Prostate gland (tissue), 2 donors: ENCODE results near the gene DNAL4. TPM values are rescaled to one million over a fixed set of nuclear protein-coding genes. Genes with fewer than 3 reads are reported as not detected.

Source experiments
- DNase-seq: peaks from one replicate; pipeline ENCODE4 v3.0.0-alpha.2; 2019; ENCODE audit warnings: low spot score
- H3K27ac ChIP-seq, 2 donors: fragments of 200-600 bp; sonication (generic); 2 replicates each; pipeline ENCODE4 v1.5.1; 2017 to 2019
- H3K27me3 ChIP-seq: fragments of 200-600 bp; sonication (generic); replicated peaks from 2 replicates; pipeline ENCODE4 v1.5.1; 2019; ENCODE audit not compliant: insufficient read depth
- H3K36me3 ChIP-seq, 2 donors: fragments of 200-600 bp; sonication (generic); 1 replicate in 1 of 2; 2 replicates in 1 of 2; pipeline versions ENCODE4 v1.5.1 to v1.8.1; 2017 to 2019
- H3K4me1 ChIP-seq: fragments of 200-600 bp; sonication (generic); replicated peaks from 2 replicates; pipeline ENCODE4 v1.5.1; 2019
- H3K4me3 ChIP-seq, 2 donors: fragments of 200-600 bp; sonication (generic); 2 replicates each; pipeline ENCODE4 v1.5.1; 2017 to 2019
- H3K9me3 ChIP-seq: fragments of 200-600 bp; sonication (generic); 2 replicates; pipeline ENCODE4 v1.5.1; 2017
- POLR2A ChIP-seq: fragments of 450-650 bp; IDR thresholded peaks from one replicate; pipeline ENCODE4 v1.6.1; 2016; ENCODE audit warnings: antibody characterized with exemption, mild to moderate bottlenecking
- POLR2AphosphoS5 ChIP-seq: sonication (generic); formaldehyde crosslinking; IDR thresholded peaks from one replicate; pipeline ENCODE4 v1.6.1; 2017; ENCODE audit warnings: antibody characterized with exemption
- WGBS: methylation state at CpG from one replicate; pipeline ENCODE4 v1.1.5; 2018; 5-methylcytosine and 5-hydroxymethylcytosine counted together
- intact Hi-C: fragments of 100-400 bp; cut with DNase I; formaldehyde crosslinking; loops from one replicate; pipeline ENCODE4 v1.14.2; 2022
- total RNA-seq, 2 donors: library from RNA; depleted of rRNA; stranded (reverse); fragments of >200 nt; gene quantifications; one replicate each; pipeline ENCODE4 v1.1.0, GENCODE V29; 2016
- TF ChIP-seq, protein P1 (sequence below), 4 experiments: fragments of 200-600 bp in 2 of 4; fragments of 450-650 bp in 2 of 4; sonication (generic) in 2 of 4; IDR thresholded peaks; 1 replicate in 3 of 4; 2 replicates in 1 of 4; pipeline ENCODE4 v1.5.1; 2016 to 2019; ENCODE audit warnings: antibody characterized with exemption in 4 of 4, mild to moderate bottlenecking in 2 of 4, moderate library complexity in 2 of 4

The DNAL4 gene
- total RNA-seq, 2 donors from 2014 or later = 36.9 to 41.8 TPM

DNA sequence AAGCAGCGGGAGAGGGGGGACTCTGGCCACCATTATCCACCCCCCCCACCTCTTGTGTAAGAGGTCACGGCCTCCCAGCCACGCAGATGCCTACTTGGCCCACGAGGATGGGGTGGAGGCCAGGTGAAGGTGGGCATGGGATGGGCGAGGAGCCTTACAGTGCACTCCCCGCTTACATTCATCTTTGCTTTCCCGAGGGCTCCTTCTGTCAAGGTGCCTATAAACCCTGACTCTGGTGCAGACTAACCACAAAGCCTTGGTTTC lies 36.8 kb upstream of the DNAL4 start:
- intact Hi-C loops = no loop called here
- WGBS = 89% methylated on average over 7 of the region's 7 CpGs
- H3K4me3 ChIP-seq = no peak overlapping the region

DNA sequence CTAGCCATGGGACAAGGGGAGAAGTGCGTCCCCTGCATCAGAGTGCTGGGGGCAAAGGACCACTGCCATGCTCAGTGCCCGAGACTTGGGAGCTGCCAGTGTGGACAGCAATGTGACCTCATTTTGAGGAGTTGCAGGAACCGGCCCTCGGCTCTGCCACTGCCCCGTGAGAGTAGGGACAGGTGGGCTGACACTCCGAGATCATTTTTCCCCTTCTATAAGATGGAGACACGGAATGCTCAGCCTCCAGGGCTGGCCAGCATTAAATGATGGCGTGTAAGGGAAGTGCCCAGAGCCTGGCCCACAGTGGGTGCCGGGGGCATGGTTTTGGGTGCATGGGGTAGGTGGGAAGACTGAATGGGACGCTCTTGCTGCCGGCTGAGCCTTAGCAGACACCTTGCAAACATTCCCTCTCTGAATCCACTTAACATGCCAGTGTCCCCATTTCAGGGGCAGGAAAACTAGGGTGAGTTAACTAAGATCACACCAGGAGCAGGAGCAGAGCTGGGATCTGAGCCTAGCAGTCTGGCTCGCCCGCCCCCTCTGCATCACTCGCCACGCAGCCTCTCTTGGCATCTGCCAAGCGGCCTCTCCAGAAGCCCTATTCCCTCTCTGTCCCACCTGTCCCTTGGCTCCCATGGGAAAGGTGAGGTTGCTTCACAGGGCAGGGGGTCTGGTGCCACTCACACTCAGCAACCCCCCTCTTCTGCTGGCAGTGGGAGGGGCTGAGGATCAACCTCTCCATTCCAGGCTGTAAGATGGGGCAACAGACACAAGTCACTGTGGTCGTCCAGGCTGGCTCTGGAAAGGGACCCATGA lies 36.3 kb upstream of the DNAL4 start:
- no peak for DNase-seq
- TF ChIP-seq POLR2AphosphoS5 (no peak), POLR2A (no peak)
- TF ChIP-seq, protein P1, sequence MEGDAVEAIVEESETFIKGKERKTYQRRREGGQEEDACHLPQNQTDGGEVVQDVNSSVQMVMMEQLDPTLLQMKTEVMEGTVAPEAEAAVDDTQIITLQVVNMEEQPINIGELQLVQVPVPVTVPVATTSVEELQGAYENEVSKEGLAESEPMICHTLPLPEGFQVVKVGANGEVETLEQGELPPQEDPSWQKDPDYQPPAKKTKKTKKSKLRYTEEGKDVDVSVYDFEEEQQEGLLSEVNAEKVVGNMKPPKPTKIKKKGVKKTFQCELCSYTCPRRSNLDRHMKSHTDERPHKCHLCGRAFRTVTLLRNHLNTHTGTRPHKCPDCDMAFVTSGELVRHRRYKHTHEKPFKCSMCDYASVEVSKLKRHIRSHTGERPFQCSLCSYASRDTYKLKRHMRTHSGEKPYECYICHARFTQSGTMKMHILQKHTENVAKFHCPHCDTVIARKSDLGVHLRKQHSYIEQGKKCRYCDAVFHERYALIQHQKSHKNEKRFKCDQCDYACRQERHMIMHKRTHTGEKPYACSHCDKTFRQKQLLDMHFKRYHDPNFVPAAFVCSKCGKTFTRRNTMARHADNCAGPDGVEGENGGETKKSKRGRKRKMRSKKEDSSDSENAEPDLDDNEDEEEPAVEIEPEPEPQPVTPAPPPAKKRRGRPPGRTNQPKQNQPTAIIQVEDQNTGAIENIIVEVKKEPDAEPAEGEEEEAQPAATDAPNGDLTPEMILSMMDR (IDR thresholded peaks at IDR 0.05) = no peak
- Histone ChIP-seq H3K9me3 (no peaks in the 10 kb centered on the region), H3K4me1 (no peaks in the 10 kb centered on the region), H3K4me3 (no peak overlapping the region), H3K27me3 (no peaks in the 10 kb centered on the region), H3K27ac (no peak overlapping the region), H3K36me3 (no peaks in the 10 kb centered on the region)
- intact Hi-C loops = no loop called here
- 87% methylated on average over 17 of the region's 17 CpGs for WGBS

More for the DNA sequence above, 36.8 kb upstream of the DNAL4 start:
- Histone ChIP-seq H3K9me3 (no peaks in the 10 kb centered on the region), H3K27me3 (no peaks in the 10 kb centered on the region), H3K4me1 (no peaks in the 10 kb centered on the region), H3K36me3 (no peaks in the 10 kb centered on the region), H3K27ac (no peak overlapping the region)
- no peak for DNase-seq
- TF ChIP-seq POLR2A = no peak
- TF ChIP-seq POLR2AphosphoS5 = no peak
- TF ChIP-seq, protein P1 (IDR thresholded peaks at IDR 0.05) = no peak

DNA sequence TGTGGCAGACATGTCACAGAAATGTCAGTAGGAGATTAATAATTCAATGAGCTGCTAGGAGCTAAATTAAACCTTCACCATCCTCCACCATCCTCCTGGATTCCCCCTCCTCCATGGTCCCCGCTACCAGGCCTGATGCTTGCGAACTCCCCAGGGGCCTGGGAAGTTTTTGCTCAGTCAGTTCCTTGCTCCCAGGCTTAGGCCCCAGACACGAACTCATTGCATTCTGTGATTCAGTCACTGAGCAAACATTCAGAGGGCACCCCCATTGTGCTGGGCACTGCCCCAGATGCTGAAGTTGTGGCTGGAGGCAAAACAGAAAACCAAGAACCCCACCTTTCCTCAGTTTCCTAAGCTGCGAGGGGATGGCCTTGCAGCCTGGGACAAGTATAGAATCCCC lies 35.5 kb upstream of the DNAL4 start:
- no peak for DNase-seq
- intact Hi-C loops = no loop called here
- Histone ChIP-seq H3K36me3 (no peaks in the 10 kb centered on the region), H3K27me3 (no peaks in the 10 kb centered on the region), H3K4me1 (no peaks in the 10 kb centered on the region), H3K4me3 (no peak overlapping the region), H3K9me3 (no peaks in the 10 kb centered on the region), H3K27ac (no peak overlapping the region)
- 92% methylated on average over 4 of the region's 4 CpGs for WGBS
- TF ChIP-seq, protein P1 (IDR thresholded peaks at IDR 0.05) = no peak
- TF ChIP-seq POLR2A (no peak), POLR2AphosphoS5 (no peak)

DNA sequence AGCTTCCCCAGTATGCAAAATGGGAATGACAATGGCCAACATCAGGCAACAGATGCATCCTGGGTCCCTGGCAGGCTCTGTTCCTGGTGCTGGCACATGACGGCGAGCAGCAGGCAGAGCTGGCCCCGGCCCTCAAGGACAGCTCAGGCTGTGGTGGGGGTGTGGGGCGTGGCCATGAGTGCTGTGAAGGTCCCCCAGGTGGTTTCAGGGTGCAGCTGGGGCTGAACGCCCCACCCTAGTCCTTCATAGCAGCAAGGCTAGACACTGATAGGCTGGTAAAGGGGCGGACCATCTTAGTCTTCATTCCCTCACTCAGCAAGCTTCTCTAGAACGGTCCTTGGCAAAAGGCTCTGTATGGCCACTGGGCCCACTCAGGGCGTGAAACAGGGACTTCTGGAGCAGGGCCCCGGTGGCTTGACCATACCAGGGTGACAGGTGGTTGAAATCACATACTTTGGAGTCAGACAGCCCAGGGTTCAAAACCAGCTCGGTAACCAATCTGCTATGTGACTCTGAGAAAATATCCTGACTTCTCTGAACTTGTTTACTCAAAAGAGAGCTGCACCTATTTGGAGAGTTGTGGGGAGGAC lies 34.8 kb upstream of the DNAL4 start:
- TF ChIP-seq POLR2A (no peak), POLR2AphosphoS5 (no peak)
- TF ChIP-seq, protein P1 (IDR thresholded peaks at IDR 0.05) = no peak
- H3K36me3 ChIP-seq = no peaks in the 10 kb centered on the region
- no peak overlapping the region for H3K4me3 ChIP-seq
- DNase-seq = no peak
- 82% methylated on average over 10 of the region's 10 CpGs for WGBS
- no peaks in the 10 kb centered on the region for H3K27me3 ChIP-seq
- H3K9me3 ChIP-seq = no peaks in the 10 kb centered on the region
- no peaks in the 10 kb centered on the region for H3K4me1 ChIP-seq
- H3K27ac ChIP-seq = no peak overlapping the region
- intact Hi-C loops = no loop called here

DNA sequence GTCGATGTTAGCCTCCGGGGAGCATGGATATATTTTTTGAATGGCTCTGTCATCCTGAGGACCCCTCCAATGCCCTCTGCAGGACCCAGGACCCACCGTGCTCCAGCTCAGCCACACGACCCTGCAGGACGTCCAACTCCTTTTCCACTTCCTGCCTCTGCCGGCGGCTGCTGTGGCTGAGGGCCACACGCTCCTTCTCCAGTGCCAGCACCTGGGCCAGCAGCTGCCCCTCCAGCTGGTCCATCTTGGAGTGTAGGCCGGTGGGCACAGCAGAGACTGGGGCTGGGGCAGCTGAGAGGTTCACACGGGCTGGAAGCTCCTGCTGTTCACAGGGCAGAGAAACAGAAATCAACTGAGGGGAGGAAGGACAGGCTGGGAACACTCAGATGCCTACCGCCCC lies 34.2 kb upstream of the DNAL4 start:
- DNase-seq = no peak
- Histone ChIP-seq H3K27ac (no peak overlapping the region), H3K4me1 (no peaks in the 10 kb centered on the region), H3K36me3 (no peaks in the 10 kb centered on the region), H3K9me3 (no peaks in the 10 kb centered on the region), H3K4me3 (no peak overlapping the region), H3K27me3 (no peaks in the 10 kb centered on the region)
- WGBS = 60% methylated on average over 9 of the region's 11 CpGs
- no peak for TF ChIP-seq POLR2AphosphoS5
- no peak for TF ChIP-seq POLR2A
- intact Hi-C loops = no loop called here
